HUES64 (cell line): ENCODE data around the gene STARD7.
A peak's percentile ranks its signal among the peaks of the same experiment; 100 is the strongest.

ENCODE experiments used
- H3K27ac ChIP-seq: 2 replicates; pipeline ENCODE4 v1.7.0; 2013; ENCODE audit warnings: low read depth, low read length, inconsistent platforms
- H3K27me3 ChIP-seq: 2 replicates; pipeline ENCODE4 v1.6.1; 2013; ENCODE audit warnings: mild to moderate bottlenecking, low read length; ENCODE audit not compliant: insufficient read depth
- H3K36me3 ChIP-seq: 2 replicates; pipeline ENCODE4 v1.6.1; 2013; ENCODE audit warnings: mild to moderate bottlenecking, low read length; ENCODE audit not compliant: insufficient read depth
- H3K4me1 ChIP-seq: 2 replicates; pipeline ENCODE4 v1.6.1; 2013; ENCODE audit warnings: mild to moderate bottlenecking, low read length, moderate library complexity; ENCODE audit not compliant: insufficient read depth
- H3K4me3 ChIP-seq: 2 replicates; pipeline ENCODE4 v1.5.1; 2013; ENCODE audit warnings: mild to moderate bottlenecking, low read length, moderate library complexity
- H3K9ac ChIP-seq: 2 replicates; pipeline ENCODE4 v1.6.1; 2013; ENCODE audit warnings: mild to moderate bottlenecking, low read depth, low read length
- H3K9me3 ChIP-seq: 2 replicates; pipeline ENCODE4 v1.6.1; 2013; ENCODE audit warnings: low read depth, low read length; ENCODE audit not compliant: insufficient read depth
- WGBS: fragments of 150-250, 120-280 bp; methylation state at CpG from one replicate; pipeline ENCODE4 v1.1.7; 2013; ENCODE audit warnings: missing lambda C conversion rate; 5-methylcytosine and 5-hydroxymethylcytosine counted together

STARD7 gene

GRCh38 chr2:96176661-96177060, 32.0 kb downstream of the STARD7 start:
- Histone ChIP-seq H3K9me3 (no peaks in the 10 kb centered on the region), H3K27ac (no peak overlapping the region), H3K4me1 (no peaks in the 10 kb centered on the region), H3K36me3 (no peaks in the 10 kb centered on the region), H3K9ac (no peak overlapping the region), H3K4me3 (no peak overlapping the region), H3K27me3 (no peaks in the 10 kb centered on the region)
- 98% methylated on average over 2 of the region's 4 CpGs for whole genome bisulfite sequencing

GRCh38 chr2:96175951-96176350, 32.7 kb downstream of the STARD7 start:
- Histone ChIP-seq H3K4me1 (no peaks in the 10 kb centered on the region), H3K9me3 (no peaks in the 10 kb centered on the region)
- 88% methylated on average over 6 of the region's 6 CpGs for WGBS

GRCh38 chr2:96174251-96175144, 34.1 kb downstream of the STARD7 start:
- Histone ChIP-seq H3K36me3 (no peaks in the 10 kb centered on the region), H3K4me1 (no peaks in the 10 kb centered on the region), H3K9ac (no peak overlapping the region), H3K4me3 (no peak overlapping the region), H3K27me3 (no peaks in the 10 kb centered on the region), H3K9me3 (peaks cover 5% of the 10 kb centered on the region), H3K27ac (no peak overlapping the region)
- WGBS: 58% methylated on average over 8 of the region's 8 CpGs

More at GRCh38 chr2:96175951-96176350, 32.7 kb downstream of the STARD7 start:
- Histone ChIP-seq H3K9ac (no peak overlapping the region), H3K27ac (no peak overlapping the region), H3K27me3 (no peaks in the 10 kb centered on the region), H3K4me3 (no peak overlapping the region), H3K36me3 (no peaks in the 10 kb centered on the region)

- Histone ChIP-seq H3K36me3 (no peaks in the 10 kb centered on the region), H3K4me1 (0 out of 2 replicates have a peak, but pooled peaks cover 2% of the 10 kb centered on the region), H3K27ac (no peak overlapping the region), H3K9ac (no peak overlapping the region), H3K27me3 (no peaks in the 10 kb centered on the region), H3K4me3 (no peak overlapping the region), H3K9me3 (peaks cover 5% of the 10 kb centered on the region)
- WGBS: 96% methylated on average over 15 of the region's 15 CpGs
These were observed 36.8 kb downstream of the STARD7 start for GRCh38 chr2:96171831-96172230.

- WGBS: 94% methylated on average over 3 of the region's 3 CpGs
- no peak overlapping the region for H3K4me3 ChIP-seq
- no peak overlapping the region for H3K27ac ChIP-seq
These were observed 38.0 kb downstream of the STARD7 start for GRCh38 chr2:96170626-96171025.

GRCh38 chr2:96169868-96170507, 38.6 kb downstream of the STARD7 start:
- Histone ChIP-seq H3K36me3 (no peaks in the 10 kb centered on the region), H3K4me1 (0 out of 2 replicates have a peak, but pooled peaks cover 2% of the 10 kb centered on the region), H3K9ac (no peak overlapping the region), H3K27me3 (no peaks in the 10 kb centered on the region), H3K9me3 (peaks cover 5% of the 10 kb centered on the region), H3K27ac (no peak overlapping the region), H3K4me3 (no peak overlapping the region)
- WGBS: 96% methylated on average over 2 of the region's 2 CpGs

More at GRCh38 chr2:96170626-96171025, 38.0 kb downstream of the STARD7 start:
- Histone ChIP-seq H3K9ac (no peak overlapping the region), H3K4me1 (0 out of 2 replicates have a peak, but pooled peaks cover 2% of the 10 kb centered on the region), H3K9me3 (peaks cover 5% of the 10 kb centered on the region), H3K36me3 (no peaks in the 10 kb centered on the region), H3K27me3 (no peaks in the 10 kb centered on the region)

GRCh38 chr2:96167407-96168013, 41.1 kb downstream of the STARD7 start:
- Histone ChIP-seq H3K9ac (no peak overlapping the region), H3K27me3 (no peaks in the 10 kb centered on the region), H3K4me1 (0 out of 2 replicates have a peak, but pooled peaks cover 8% of the 10 kb centered on the region), H3K9me3 (peaks cover 5% of the 10 kb centered on the region), H3K27ac (no peak overlapping the region), H3K36me3 (no peaks in the 10 kb centered on the region), H3K4me3 (no peak overlapping the region)
- WGBS: 82% methylated on average over 4 of the region's 6 CpGs

GRCh38 chr2:96164459-96165184, 44.0 kb downstream of the STARD7 start:
- Histone ChIP-seq H3K36me3 (no peaks in the 10 kb centered on the region), H3K4me3 (no peak overlapping the region), H3K4me1 (0 out of 2 replicates have a peak, but pooled peaks cover 8% of the 10 kb centered on the region), H3K27me3 (no peaks in the 10 kb centered on the region), H3K9ac (no peak overlapping the region), H3K27ac (no peak overlapping the region), H3K9me3 (no peaks in the 10 kb centered on the region)
- 67% methylated on average over 18 of the region's 18 CpGs for WGBS

GRCh38 chr2:96163768-96164429, 44.7 kb downstream of the STARD7 start:
- Histone ChIP-seq H3K27me3 (no peaks in the 10 kb centered on the region), H3K36me3 (no peaks in the 10 kb centered on the region), H3K4me3 (no peak overlapping the region), H3K9ac (0 out of 2 replicates have a peak overlapping the region, but pooled peaks have one; percentile 9), H3K4me1 (0 out of 2 replicates have a peak, but pooled peaks cover 8% of the 10 kb centered on the region), H3K27ac (no peak overlapping the region), H3K9me3 (no peaks in the 10 kb centered on the region)
- WGBS: 87% methylated on average over 13 of the region's 13 CpGs

- Histone ChIP-seq H3K27ac (no peak overlapping the region), H3K4me3 (no peak overlapping the region), H3K9me3 (no peaks in the 10 kb centered on the region), H3K4me1 (0 out of 2 replicates have a peak, but pooled peaks cover 8% of the 10 kb centered on the region), H3K36me3 (no peaks in the 10 kb centered on the region), H3K27me3 (no peaks in the 10 kb centered on the region), H3K9ac (no peak overlapping the region)
- WGBS: 94% methylated on average over 5 of the region's 5 CpGs
These were observed 45.2 kb downstream of the STARD7 start for GRCh38 chr2:96163415-96163767.
